HG03565 (cell line): ENCODE measurements around the gene GPAM.
"Not testable (repeated sequence)": the region's sequence is repeated elsewhere in the genome, so short reads cannot be mapped to it uniquely, and the experiment has no call there.

Source experiments
- ATAC-seq: cut with Tn5 transposase; IDR thresholded peaks from one replicate; pipeline ENCODE4 v1.9.1; 2021; ENCODE audit warnings: mild to moderate bottlenecking, moderate library complexity; ENCODE audit not compliant: unreplicated experiment

GPAM gene

GRCh38 chr10:112216151-112216550 lies 32.6 kb upstream of the GPAM start:
- no peak for ATAC-seq

- peak; percentile 31 for ATAC-seq
Observed at GRCh38 chr10:112215342-112215774, 31.8 kb upstream of the GPAM start.

- no peak for ATAC-seq
Observed at GRCh38 chr10:112214298-112214926, 30.8 kb upstream of the GPAM start.

GRCh38 chr10:112213836-112214235 lies 30.3 kb upstream of the GPAM start:
- no peak for ATAC-seq

GRCh38 chr10:112213098-112213823 lies 29.7 kb upstream of the GPAM start:
- ATAC-seq: peak; percentile 64

GRCh38 chr10:112210666-112211065 lies 27.1 kb upstream of the GPAM start:
- ATAC-seq: no peak

- ATAC-seq: no peak
Observed at GRCh38 chr10:112209684-112210131, 26.1 kb upstream of the GPAM start.

GRCh38 chr10:112208997-112209396 lies 25.4 kb upstream of the GPAM start:
- ATAC-seq: no peak

GRCh38 chr10:112208292-112208691 lies 24.7 kb upstream of the GPAM start:
- no peak for ATAC-seq

GRCh38 chr10:112203328-112204076 lies 19.9 kb upstream of the GPAM start:
- peak; percentile 71 for ATAC-seq

- ATAC-seq: peak; percentile 80
Observed at GRCh38 chr10:112202561-112203241, 19.1 kb upstream of the GPAM start.

- ATAC-seq: no peak
Observed at GRCh38 chr10:112202076-112202475, 18.5 kb upstream of the GPAM start.

GRCh38 chr10:112201334-112201733 lies 17.8 kb upstream of the GPAM start:
- no peak for ATAC-seq

GRCh38 chr10:112200259-112200658 lies 16.7 kb upstream of the GPAM start:
- ATAC-seq: not testable (repeated sequence)

GRCh38 chr10:112197662-112198061 lies 14.1 kb upstream of the GPAM start:
- ATAC-seq: not testable (repeated sequence)

- ATAC-seq: no peak
Observed at GRCh38 chr10:112195224-112195623, 11.7 kb upstream of the GPAM start.

- ATAC-seq: no peak
Observed at GRCh38 chr10:112191791-112192190, 8.2 kb upstream of the GPAM start.

- ATAC-seq: no peak
Observed at GRCh38 chr10:112191041-112191590, 7.6 kb upstream of the GPAM start.

- ATAC-seq: no peak
Observed at GRCh38 chr10:112189465-112189864, 5.9 kb upstream of the GPAM start.

GRCh38 chr10:112187527-112187926 lies 4.0 kb upstream of the GPAM start:
- no peak for ATAC-seq

- no peak for ATAC-seq
Observed at GRCh38 chr10:112185959-112186358, 2.4 kb upstream of the GPAM start.
